GM12874 (cell line): ENCODE measurements around the gene EXO5.

Source experiments
- CTCF ChIP-seq: IDR thresholded peaks from 2 replicates; pipeline ENCODE4 v1.5.1; 2011; ENCODE audit warnings: low read depth, mild to moderate bottlenecking, control low read depth, low read length, moderate library complexity; ENCODE audit not compliant: insufficient read depth

The EXO5 gene

GRCh38 chr1:40563266-40563665 lies 54.7 kb downstream of the EXO5 start:
- no peak for TF ChIP-seq CTCF

GRCh38 chr1:40564506-40564905 lies 55.9 kb downstream of the EXO5 start:
- no peak for TF ChIP-seq CTCF

GRCh38 chr1:40564913-40565312 lies 56.3 kb downstream of the EXO5 start:
- no peak for TF ChIP-seq CTCF
